LNCaP clone FGC (cell line): Measurements from ENCODE around the gene SCRN2.

Experiments
- DNase-seq: peaks from one replicate; pipeline ENCODE4 v3.0.0-alpha.2; 2011; ENCODE audit warnings: low read depth
- H3K4me3 ChIP-seq: 2 replicates; pipeline ENCODE4 v1.5.1; 2011; ENCODE audit warnings: mild to moderate bottlenecking, low read depth, low read length, control low read depth
- TF ChIP-seq, protein P1 (sequence below): IDR thresholded peaks from 2 replicates; pipeline ENCODE4 v1.5.1; 2012; ENCODE audit warnings: mild to moderate bottlenecking; ENCODE audit not compliant: control insufficient read depth, insufficient read depth; ENCODE audit errors: extremely low read depth

SCRN2 gene

DNA sequence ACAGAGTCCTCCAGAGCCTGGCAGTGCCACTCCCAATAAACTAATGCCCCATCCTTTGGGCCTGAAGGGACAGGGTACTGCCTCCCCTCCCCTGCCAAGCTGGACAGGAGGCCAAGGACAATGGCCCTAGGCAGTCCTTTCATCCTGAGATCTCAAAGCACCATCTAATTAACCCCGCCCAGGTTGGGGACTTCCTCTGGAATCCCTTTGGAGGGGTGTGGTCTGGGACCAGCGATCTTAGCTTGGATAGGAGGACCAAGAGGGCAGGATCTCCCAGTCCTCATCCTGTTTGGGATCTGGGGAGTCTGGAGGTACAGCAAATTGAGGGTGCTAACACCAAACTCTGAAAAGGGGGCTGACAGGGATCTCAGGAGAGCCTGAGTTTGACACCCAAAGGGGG, 28.0 kb upstream of the SCRN2 start:
- no peak overlapping the region for H3K4me3 ChIP-seq
- no peak for DNase-seq
- TF ChIP-seq, protein P1, sequence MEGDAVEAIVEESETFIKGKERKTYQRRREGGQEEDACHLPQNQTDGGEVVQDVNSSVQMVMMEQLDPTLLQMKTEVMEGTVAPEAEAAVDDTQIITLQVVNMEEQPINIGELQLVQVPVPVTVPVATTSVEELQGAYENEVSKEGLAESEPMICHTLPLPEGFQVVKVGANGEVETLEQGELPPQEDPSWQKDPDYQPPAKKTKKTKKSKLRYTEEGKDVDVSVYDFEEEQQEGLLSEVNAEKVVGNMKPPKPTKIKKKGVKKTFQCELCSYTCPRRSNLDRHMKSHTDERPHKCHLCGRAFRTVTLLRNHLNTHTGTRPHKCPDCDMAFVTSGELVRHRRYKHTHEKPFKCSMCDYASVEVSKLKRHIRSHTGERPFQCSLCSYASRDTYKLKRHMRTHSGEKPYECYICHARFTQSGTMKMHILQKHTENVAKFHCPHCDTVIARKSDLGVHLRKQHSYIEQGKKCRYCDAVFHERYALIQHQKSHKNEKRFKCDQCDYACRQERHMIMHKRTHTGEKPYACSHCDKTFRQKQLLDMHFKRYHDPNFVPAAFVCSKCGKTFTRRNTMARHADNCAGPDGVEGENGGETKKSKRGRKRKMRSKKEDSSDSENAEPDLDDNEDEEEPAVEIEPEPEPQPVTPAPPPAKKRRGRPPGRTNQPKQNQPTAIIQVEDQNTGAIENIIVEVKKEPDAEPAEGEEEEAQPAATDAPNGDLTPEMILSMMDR = no peak

DNA sequence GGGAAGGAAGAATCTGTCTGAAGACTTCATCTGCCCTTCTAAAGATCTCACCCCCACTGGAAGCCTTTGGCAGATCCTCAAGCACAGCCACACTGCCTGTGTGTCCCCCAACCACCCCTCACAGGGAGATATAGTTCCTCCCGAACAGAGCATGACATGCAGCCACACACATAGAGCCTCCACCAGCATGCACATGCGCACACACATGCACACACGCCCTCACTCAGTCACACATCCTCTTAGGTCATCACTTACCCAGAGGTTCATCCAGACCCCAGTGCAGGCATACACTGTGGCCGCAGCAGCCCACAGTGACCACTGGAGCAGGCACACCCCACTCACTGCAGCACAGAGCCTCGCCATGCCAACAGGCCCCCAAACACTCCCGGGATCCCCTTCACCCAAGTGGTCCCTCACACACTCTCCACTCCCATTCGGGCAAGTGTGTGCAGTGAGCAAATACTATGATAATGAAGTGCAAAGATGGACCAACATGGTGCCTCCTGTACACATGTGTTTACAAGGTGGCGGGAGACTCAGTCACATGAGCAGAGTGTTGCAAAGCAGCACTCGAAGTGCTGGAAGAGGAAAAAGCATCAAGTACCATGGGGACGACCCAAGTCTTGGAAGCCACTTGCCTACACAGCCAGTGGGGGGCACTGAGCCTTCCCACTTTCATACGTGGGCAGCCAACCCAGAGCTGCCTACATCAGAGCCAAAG, 26.9 kb upstream of the SCRN2 start:
- DNase-seq = no peak
- TF ChIP-seq, protein P1 = no peak
- no peak overlapping the region for H3K4me3 ChIP-seq

DNA sequence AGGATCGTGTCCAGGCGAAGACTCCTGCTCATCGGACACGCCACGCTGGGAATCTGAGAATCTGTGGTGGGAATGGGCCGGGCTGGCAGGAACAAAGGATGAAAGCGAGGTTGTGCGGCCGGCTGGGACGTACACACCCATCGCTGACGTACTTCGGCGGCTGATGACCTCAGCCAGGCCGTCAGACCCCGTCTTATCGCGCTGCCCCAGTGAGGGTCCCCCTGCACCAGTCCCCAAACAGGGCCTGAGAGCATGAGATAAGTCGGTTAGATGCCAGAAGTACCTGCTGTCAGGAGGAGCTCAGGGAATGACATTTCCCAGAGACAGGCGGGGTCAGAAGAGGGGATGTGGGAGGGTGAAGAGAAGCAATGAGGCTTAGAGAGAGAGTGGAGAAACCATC, 25.9 kb upstream of the SCRN2 start:
- TF ChIP-seq, protein P1 = no peak
- no peak overlapping the region for H3K4me3 ChIP-seq
- no peak for DNase-seq

DNA sequence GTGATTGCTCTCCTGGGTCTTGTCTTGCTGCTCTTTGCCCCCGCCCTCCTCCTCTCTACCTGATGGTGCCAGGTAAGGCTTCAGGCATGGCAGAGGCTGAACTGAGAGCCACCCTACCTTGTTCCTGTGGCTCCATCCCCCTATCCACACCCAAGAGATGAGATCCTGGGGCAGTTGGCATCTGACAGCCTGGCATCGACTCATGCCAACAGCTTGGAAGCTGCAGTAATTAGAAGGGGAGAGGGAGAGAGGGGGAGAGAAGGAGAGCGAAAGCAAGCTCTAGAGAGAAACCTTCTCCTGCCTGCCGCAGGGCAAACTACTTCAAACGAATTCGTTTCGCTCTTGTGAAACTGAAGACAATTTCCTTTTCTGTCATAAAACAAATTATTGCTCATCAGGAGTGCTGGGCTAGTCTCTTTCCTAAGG, 23.7 kb upstream of the SCRN2 start:
- TF ChIP-seq, protein P1 = no peak
- no peak for DNase-seq
- no peak overlapping the region for H3K4me3 ChIP-seq

DNA sequence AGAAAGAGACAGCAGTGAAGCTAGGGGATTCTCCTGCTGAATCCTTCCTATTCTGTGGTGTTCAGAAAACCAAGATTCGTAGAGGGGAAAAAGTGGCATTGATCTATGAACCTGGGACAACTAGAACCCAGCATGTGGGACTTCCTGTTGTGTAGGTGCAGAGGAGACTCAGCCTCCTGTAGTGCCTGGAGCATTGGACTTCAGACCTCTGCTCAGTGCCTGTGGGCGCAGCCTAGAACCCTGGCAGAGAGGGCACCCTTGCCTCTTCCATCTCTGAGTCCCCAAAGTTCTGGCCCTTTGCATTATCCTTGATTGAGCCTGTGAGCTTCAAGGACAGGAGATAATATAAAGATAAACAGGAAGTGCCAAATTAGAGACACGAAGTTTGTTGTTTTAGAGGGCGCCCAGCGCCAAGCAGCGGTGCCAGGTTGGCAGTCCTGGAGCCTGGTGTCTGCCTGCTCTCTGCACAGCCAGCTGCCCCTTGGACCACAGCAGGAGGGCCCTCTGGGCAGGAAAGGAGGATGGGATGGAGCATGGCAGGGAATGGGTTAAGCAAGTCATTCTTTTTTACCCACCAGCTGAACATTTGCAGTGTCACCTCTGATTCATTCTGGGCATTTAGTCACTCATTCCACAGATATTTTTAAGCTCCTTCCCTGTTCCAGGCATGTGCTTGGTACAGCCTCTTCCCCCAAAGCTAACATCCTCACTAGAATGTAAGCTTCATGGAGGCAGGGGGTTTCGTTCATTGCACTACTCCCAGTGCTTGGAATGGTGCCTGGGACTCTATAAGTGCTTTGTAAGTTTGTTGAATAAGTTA, 21.8 kb upstream of the SCRN2 start:
- no peak overlapping the region for H3K4me3 ChIP-seq
- DNase-seq = no peak
- TF ChIP-seq, protein P1 = no peak

DNA sequence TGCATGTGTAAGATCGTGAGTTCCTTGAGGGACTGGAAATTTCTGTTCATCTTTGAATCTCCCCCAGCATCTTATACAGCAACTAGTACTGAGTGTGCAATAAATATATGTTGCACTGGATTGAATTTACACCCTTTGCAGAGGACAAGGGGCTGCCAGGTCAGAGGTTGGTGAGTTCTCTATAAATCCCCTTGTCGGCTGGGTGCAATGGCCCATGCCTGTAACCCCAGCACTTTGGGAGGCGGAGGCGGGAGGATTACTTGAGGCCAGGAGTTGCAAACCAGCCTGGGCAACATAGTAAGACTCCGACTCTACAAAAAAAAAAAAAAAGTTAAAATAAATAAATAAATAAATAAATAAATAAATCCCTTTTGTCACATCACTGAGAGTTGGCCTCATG, 19.3 kb upstream of the SCRN2 start:
- TF ChIP-seq, protein P1 = no peak
- DNase-seq = no peak
- no peak overlapping the region for H3K4me3 ChIP-seq
